Activated T-helper 2 cell treated with anti-CD3 and anti-CD28 coated beads, Interferon-gamma antibody, Interleukin-2, Interleukin-4, amounts not matched to agents 10 μg/mL and 5 μg/mL and 100 μg/mL, durations not matched to agents 14 hours and 24 hours and 36 hours (primary cell): ENCODE measurements around the gene BCAN. TPM values are rescaled to one million over a fixed set of nuclear protein-coding genes. Genes with fewer than 3 reads are reported as not detected.

Experiments used
- DNase-seq: peaks from one replicate; pipeline ENCODE4 v3.0.0; 2021; ENCODE audit warnings: low spot score
- H3K27ac Mint-ChIP-seq: one replicate; pipeline ENCODE4 v1.8.0; 2021; ENCODE audit warnings: mixed read lengths
- H3K27me3 Mint-ChIP-seq: one replicate; pipeline ENCODE4 v1.8.0; 2021; ENCODE audit warnings: low read depth, mixed read lengths
- H3K36me3 Mint-ChIP-seq: one replicate; pipeline ENCODE4 v1.8.0; 2021; ENCODE audit warnings: low read depth, mixed read lengths
- H3K4me1 Mint-ChIP-seq: one replicate; pipeline ENCODE4 v1.8.0; 2021; ENCODE audit warnings: low read depth, mixed read lengths
- H3K4me3 Mint-ChIP-seq: one replicate; pipeline ENCODE4 v1.8.0; 2021; ENCODE audit warnings: low read depth, mild to moderate bottlenecking, moderate library complexity, mixed read lengths
- H3K9me3 Mint-ChIP-seq: one replicate; pipeline ENCODE4 v1.8.0; 2021; ENCODE audit warnings: mixed read lengths
- intact Hi-C: fragments of 100-400 bp; cut with micrococcal nuclease; formaldehyde crosslinking; loops from one replicate; pipeline ENCODE4 v1.15.1; 2023
- total RNA-seq: library from RNA; stranded (reverse); gene quantifications from 2 replicates; pipeline ENCODE4 v1.2.3, GENCODE V29; 2022

The BCAN gene
- total RNA-seq, 1 donor from 2014 or later, result not detected

DNA sequence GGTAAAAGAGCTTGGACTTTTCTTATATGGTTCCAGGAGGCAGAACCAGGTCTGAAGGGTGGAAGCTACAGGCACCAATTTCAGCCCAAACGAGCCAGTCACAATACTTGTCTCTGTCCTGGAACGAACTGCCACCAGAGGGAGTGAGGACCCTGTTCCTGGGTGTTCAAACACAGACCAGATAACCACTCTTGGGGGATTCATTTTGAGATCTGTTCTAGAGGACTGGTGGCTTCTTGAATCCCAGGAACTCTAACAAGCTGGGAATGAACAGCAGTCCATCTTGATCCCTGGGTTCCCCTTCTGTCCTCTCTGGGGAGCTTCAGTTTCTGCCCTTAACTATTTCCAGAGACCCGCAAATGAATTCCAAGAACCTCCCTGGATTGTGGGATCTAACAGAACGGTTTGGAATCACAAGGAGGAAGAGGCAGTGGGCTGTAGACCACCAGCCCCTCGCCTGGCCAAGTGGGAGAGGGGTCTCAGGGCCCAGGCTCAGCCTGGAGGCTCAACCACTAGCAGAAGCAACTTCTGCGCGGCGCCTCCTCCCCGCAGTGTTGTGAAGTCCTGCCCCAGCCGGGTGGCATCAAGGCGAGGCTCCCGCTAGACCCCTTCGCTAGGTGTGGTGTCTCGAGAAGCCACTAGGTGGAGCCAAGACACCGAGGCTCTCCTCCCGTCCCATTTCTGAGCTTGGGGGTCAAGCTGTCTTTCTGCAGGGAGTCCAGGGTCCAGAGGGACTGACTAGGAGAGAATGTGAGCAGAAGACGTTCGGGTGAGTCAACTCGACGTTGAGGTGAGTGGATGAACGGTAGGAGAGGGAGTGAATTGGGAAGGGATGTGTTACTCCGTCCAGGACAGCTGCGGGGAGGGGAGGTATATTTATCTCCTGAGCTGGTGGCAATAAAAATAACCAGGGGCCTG, 47.4 kb downstream of the BCAN start:
- H3K4me1 Mint-ChIP-seq, result peaks cover 20% of the 10 kb centered on the region
- peaks cover 51% of the 10 kb centered on the region for H3K27me3 Mint-ChIP-seq
- H3K4me3 Mint-ChIP-seq, result no peak overlapping the region
- H3K36me3 Mint-ChIP-seq, result no peaks in the 10 kb centered on the region
- peak; percentile 57 for DNase-seq
- intact Hi-C loops, result loop anchor here (1.0 to 10.0 kb wide), 4 partner anchors 17 to 236 kb away; partner anchors contain the start of genes LRRC71 and PEAR1
- no peaks in the 10 kb centered on the region for H3K9me3 Mint-ChIP-seq
- H3K27ac Mint-ChIP-seq, result no peak overlapping the region

DNA sequence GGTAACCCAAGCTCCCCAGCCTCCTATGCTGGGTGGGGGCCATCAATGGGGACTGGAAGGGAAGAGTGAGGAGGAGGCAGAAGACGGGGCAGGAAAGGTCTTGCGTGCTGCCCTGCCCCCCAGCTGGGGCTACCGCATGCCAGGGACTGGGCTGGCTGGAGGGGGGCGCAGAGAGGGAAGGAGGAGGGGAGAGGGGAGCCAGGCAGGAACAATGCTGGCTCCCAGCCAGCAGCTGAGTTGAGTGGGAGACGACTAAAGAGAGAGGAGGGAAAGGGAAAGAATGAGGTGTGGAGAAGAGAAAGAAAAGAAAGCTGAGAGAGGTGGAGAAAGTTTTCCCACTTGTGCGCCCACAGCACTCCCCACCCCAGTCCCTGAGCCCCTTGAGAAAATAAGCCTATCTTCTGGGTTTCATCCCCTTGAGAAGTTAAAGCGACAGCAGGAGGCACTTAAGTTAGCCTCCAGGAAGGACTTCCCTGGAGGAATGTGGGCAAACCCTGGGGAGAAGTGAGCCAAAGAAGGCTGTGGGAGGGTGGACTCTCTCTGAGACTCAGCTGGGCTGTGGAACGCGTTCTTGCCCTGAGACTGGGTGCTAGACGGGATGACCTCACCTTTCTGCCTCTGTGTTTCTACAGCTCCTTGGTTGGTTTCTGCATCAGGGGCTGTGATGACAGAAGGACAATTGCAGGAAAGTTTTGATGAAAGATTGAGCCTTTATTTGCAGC, 48.2 kb downstream of the BCAN start:
- intact Hi-C loops, result loop anchor here (1.0 to 10.0 kb wide), 4 partner anchors 16 to 235 kb away; partner anchors contain the start of genes LRRC71 and PEAR1
- H3K9me3 Mint-ChIP-seq, result no peaks in the 10 kb centered on the region
- no peaks in the 10 kb centered on the region for H3K36me3 Mint-ChIP-seq
- peaks cover 54% of the 10 kb centered on the region for H3K27me3 Mint-ChIP-seq
- peaks cover 13% of the 10 kb centered on the region for H3K4me1 Mint-ChIP-seq
- H3K4me3 Mint-ChIP-seq, result no peak overlapping the region
- H3K27ac Mint-ChIP-seq, result no peak overlapping the region
- DNase-seq, result no peak

DNA sequence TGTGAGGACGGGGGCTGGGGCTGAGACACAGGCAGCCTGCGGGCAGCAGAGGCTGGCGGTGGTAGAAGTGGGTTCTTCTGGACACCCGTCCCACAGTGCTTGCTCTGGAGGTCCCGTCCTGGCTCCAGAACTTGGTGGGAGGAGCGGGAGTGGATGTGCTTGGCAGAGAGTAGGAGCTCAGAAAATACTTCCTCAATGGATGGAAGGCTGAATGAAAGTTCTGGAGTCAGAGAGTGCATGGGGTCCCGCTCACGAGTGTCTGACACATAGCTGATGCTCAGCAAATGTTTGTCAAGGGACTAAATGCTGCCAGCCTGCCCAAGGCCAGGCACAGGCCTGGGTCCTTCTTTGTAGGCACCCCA, 48.7 kb downstream of the BCAN start:
- H3K27me3 Mint-ChIP-seq, result peaks cover 54% of the 10 kb centered on the region

DNA sequence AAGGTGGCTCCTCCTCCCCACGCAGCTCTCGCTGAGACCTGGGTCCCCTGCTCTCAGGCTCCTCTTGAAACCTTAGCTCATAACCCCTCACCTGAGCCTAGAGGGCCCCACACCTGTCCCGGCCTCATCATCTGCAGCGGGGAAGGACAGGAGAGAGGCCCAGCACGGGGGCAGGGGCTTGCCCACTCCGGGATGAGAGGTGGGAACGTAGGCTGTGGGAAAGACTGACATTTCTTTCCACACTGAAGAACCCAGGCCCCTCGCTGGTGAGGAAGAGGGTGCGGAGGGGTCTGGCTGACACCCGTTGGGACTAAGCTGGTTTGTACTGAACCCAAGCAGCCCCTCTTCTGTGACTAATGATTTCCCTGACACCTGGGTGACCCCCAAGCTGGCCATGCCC, 49.3 kb downstream of the BCAN start:
- intact Hi-C loops, result no loop called here
- Mint-ChIP-seq H3K4me1 (peaks cover 13% of the 10 kb centered on the region), H3K36me3 (no peaks in the 10 kb centered on the region), H3K27ac (no peak overlapping the region), H3K4me3 (no peak overlapping the region), H3K27me3 (peaks cover 54% of the 10 kb centered on the region), H3K9me3 (no peaks in the 10 kb centered on the region)
- no peak for DNase-seq

More for the DNA sequence above, 48.7 kb downstream of the BCAN start:
- DNase-seq, result no peak
- intact Hi-C loops, result no loop called here
- H3K27ac Mint-ChIP-seq, result no peak overlapping the region
- no peaks in the 10 kb centered on the region for H3K36me3 Mint-ChIP-seq
- H3K9me3 Mint-ChIP-seq, result no peaks in the 10 kb centered on the region
- no peak overlapping the region for H3K4me3 Mint-ChIP-seq
- H3K4me1 Mint-ChIP-seq, result peaks cover 13% of the 10 kb centered on the region

DNA sequence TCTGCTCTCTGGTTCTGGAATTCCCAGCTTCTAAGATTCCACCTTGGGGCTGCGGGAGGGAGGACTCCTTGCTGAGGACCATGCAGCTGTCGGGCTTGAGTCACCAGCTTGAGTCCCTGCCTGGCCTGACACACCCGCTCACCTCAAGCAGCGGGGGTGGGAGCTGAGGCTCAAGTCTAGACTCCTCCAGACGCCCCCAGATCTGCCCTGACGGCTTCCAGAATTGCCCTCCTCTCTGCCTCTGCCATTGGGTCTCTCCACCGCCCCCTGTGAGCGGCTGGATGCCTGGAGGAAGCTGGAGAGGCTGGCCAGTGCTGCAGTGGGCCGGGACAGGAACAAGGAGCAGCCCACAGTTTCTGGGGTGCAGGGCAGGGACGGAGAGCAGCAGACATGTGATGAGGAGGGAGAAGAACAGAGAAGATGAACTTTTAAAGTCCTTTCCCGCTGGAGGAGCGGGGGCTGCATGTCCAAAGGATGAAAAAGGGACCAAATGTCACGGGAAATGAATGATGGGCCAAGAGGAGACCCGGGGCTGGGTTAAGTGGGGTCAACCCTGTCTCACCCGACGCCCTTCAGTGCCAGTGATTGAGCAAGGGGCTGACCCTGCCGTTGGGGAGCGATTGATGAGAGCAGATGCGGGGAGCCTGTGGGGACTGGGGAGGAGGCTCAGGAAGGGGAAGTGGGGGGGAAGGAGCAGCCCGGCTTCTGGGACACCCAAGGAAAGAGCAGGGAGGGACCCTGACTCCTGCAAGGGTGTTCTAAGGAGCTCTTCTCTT, 49.9 kb downstream of the BCAN start:
- H3K27ac Mint-ChIP-seq, result no peak overlapping the region
- H3K4me3 Mint-ChIP-seq, result no peak overlapping the region
- intact Hi-C loops, result no loop called here
- H3K9me3 Mint-ChIP-seq, result no peaks in the 10 kb centered on the region
- H3K27me3 Mint-ChIP-seq, result peaks cover 56% of the 10 kb centered on the region
- no peaks in the 10 kb centered on the region for H3K36me3 Mint-ChIP-seq
- DNase-seq, result no peak
- H3K4me1 Mint-ChIP-seq, result peaks cover 13% of the 10 kb centered on the region

DNA sequence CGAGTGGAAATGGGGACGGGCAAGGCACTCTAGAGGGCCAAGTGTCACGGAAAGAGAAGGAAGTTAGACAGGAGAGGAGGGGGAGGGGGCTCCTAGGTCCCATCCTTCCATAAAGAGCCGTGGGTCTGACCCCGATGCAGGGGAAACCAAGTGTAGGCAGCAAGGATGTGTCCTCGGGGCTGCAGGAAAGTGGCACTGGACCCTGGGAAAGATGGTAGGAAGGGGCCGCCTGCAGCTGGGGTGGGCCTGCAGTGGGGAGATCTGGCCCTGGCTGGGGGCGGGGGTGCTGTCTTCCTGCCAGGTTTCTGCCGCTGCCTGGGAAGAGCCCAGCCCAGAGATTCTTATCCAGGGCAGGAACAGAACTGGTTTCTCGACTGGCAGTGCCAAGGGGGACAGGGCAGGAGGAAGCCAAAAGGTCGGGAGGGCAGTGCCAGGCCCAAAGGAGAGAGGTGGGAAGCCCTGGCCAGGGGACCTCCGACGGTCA, 50.6 kb downstream of the BCAN start:
- Mint-ChIP-seq H3K4me1 (peaks cover 13% of the 10 kb centered on the region), H3K27ac (no peak overlapping the region), H3K36me3 (no peaks in the 10 kb centered on the region), H3K27me3 (peaks cover 61% of the 10 kb centered on the region), H3K4me3 (no peak overlapping the region), H3K9me3 (no peaks in the 10 kb centered on the region)
- intact Hi-C loops, result no loop called here
- DNase-seq, result no peak

DNA sequence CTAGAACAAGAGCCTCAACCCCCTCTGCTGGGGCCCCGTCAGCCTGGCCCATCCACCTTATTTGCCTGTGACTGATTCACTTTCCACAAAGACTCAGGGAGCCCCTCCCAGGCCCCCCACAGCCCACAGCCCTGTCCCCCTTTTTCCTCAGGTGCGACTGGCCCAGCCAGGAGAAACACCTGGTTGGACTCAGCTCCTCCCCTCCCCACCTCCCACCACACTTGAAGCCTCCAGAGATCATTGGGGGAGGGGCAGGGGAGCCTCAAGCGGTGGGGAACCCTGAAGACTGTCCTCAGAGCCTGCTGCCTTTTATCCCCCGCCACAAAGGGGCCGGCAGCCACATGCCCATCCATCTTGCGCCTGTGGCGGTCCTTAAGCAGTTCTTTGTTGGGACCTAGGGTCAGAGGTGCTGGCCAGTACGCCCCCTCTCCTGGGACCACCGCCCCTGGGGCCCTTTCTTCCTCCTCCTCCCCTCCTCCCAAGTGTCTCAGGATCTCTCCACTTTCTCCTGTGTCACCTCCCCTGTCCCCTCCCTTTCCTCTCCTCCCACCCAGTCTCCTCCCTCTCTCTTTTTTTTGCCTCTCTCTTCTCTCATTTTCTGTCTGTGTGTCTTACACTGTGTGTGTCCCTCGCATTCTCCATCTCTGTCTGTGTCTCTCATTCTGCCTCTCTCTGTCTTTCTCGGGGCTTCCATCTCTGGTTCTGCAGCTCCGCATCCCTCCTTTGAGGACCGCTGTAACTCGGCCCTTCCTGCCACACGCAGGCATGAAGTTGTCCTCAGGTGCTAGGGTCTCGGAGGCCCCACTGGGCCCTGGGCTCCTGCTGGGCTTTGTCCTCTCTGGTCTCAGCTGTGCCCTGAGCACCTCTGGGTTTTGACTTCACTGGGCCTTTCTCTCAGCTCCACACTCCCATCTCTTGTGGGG, 51.3 kb downstream of the BCAN start:
- Mint-ChIP-seq H3K27me3 (peaks cover 62% of the 10 kb centered on the region), H3K4me3 (no peak overlapping the region), H3K36me3 (no peaks in the 10 kb centered on the region), H3K27ac (no peak overlapping the region), H3K4me1 (peaks cover 13% of the 10 kb centered on the region), H3K9me3 (no peaks in the 10 kb centered on the region)
- intact Hi-C loops, result no loop called here
- no peak for DNase-seq

DNA sequence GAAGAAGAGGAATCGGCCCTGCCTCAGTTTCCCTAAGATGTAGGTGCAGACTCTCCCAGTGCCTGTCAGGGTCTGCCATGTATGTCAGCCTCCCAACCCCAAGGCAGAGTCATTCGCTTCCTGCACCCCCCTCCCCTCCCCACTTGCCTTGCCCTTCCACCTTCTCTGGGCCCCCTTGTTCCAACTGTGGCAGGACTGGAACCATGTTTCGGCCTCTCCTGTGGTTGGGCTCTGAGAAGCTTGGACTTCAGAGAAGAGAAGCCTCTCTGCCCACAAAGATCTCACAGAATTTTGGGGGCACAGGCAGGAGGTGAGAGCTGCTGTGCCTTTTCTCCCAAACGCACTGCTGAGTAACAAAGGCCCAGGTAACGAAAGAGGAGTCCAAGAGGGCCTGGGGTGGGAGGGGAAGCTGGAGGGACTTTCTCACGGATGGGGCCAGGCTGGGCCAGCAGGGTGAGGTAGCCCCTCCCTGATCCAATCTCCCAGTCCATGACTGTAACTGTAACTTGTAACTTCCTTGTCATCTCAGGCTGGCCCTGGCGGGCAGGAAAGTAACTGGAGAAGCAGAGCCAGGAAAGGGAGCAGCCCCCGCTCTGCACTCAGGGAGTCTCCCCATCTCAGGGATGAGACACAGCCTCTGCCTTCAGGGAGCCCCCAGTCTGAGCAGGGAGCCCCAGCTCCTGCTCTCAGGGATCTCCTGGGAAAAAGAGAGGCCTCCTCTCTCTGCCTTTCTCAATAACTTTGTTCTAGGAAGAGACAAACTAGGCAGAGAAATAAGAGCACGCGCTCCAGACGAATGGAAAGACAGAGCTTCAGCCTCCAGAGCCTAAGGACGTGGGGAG, 52.2 kb downstream of the BCAN start:
- Mint-ChIP-seq H3K9me3 (no peaks in the 10 kb centered on the region), H3K36me3 (no peaks in the 10 kb centered on the region), H3K27ac (no peak overlapping the region), H3K4me1 (peaks cover 13% of the 10 kb centered on the region), H3K27me3 (peaks cover 59% of the 10 kb centered on the region), H3K4me3 (no peak overlapping the region)
- intact Hi-C loops, result no loop called here
- DNase-seq, result no peak

DNA sequence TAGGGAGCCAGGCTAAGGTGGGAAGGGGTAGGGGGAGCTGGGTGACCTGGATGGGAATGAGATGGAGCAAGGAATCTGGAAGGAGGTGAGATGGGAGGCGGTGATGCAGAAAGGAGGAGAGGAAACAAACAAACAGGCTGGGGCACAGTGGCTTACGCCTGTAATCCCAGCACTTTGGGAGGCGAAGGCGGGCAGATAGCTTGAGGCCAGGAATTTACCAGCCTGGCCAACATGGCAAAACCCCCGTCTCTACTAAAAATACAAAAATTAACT, 52.7 kb downstream of the BCAN start:
- intact Hi-C loops, result no loop called here
- H3K4me1 Mint-ChIP-seq, result peaks cover 11% of the 10 kb centered on the region
- no peak overlapping the region for H3K4me3 Mint-ChIP-seq
- H3K27ac Mint-ChIP-seq, result no peak overlapping the region
- no peaks in the 10 kb centered on the region for H3K36me3 Mint-ChIP-seq
- no peaks in the 10 kb centered on the region for H3K9me3 Mint-ChIP-seq
- DNase-seq, result no peak
- H3K27me3 Mint-ChIP-seq, result peaks cover 56% of the 10 kb centered on the region

DNA sequence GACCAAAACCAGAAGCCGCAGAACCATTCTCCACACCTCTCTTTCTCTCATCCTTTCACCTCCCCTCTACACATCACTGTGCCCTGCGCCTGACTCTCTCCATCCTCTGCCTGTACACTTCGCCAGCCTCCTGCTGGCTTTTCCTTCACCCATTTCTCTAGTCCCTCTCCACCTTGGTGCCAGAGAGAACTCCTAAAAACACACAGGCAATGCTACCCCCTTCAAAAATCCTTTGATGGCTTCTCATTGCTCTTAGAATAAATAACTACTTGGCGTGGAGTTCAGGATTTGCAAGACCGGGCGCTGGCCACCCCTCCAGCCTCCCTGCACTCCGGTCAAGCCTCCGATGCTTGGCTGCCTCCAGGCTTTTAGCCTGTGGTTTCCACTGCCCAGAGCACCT, 54.8 kb downstream of the BCAN start:
- no peak for DNase-seq
- Mint-ChIP-seq H3K36me3 (no peaks in the 10 kb centered on the region), H3K4me1 (peaks cover 7% of the 10 kb centered on the region), H3K9me3 (no peaks in the 10 kb centered on the region), H3K27ac (no peak overlapping the region), H3K4me3 (no peak overlapping the region), H3K27me3 (peaks cover 43% of the 10 kb centered on the region)
- intact Hi-C loops, result no loop called here

DNA sequence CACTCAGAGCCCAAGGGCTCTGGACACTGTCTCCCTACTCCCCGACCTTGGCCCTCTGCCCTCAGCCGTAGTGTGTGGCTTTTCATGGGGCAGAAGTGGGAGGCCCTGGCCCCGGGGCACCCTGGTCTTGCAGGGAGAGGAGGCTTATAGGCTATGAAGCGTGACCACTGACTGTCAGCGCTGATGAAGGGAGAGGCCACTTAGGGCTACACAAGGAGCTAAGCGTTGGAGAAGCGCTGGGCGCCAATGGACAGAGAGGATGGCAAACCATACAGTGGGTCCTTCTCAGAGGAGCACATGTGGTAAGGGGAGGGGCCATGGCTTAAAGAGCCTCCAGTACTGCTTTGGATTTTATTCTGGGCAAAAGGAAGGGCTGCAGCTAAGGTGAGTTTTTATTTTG, 55.6 kb downstream of the BCAN start:
- intact Hi-C loops, result no loop called here
- no peak for DNase-seq
- Mint-ChIP-seq H3K36me3 (no peaks in the 10 kb centered on the region), H3K27ac (no peak overlapping the region), H3K4me3 (no peak overlapping the region), H3K27me3 (peaks cover 36% of the 10 kb centered on the region), H3K4me1 (peaks cover 2% of the 10 kb centered on the region), H3K9me3 (no peaks in the 10 kb centered on the region)
